Endothelial cell of umbilical vein (primary cell): ENCODE data around the gene PPP1R26. TPM values are rescaled to one million over a fixed set of nuclear protein-coding genes. Genes with fewer than 3 reads are reported as not detected.

Experiments used
- BruUV-seq: library from RNA; stranded (reverse); fragments of 400-500 nt; replicated peaks from 2 replicates; lab custom pipeline; 2021; lab: Mats Ljungman, UMichigan
- CTCF ChIA-PET: fragments of 300-600, 350-600 bp; sonication (Branson Sonifier 250); formaldehyde crosslinking; loops from one replicate; lab custom pipeline; 2021; ENCODE audit warnings: antibody characterized with exemption, inconsistent platforms; lab: Charles Lee
- POLR2A ChIA-PET: fragments of 300-600, 350-600 bp; sonication (Branson Sonifier 250); formaldehyde crosslinking; loops from one replicate; lab custom pipeline; 2021; ENCODE audit warnings: antibody characterized with exemption, inconsistent platforms; lab: Charles Lee
- DNase-seq: peaks from one replicate; pipeline ENCODE4 v3.0.0-alpha.2; 2011; ENCODE audit warnings: low read depth, low spot score
- FAIRE-seq: peaks from 2 replicates; lab custom pipeline; 2011; peaks lifted over from hg19 to GRCh38; lab: Jason Lieb, UNC
- H2AFZ ChIP-seq: 2 replicates; pipeline ENCODE4 v1.6.0; 2012; ENCODE audit warnings: low read depth, low read length, control low read depth, inconsistent platforms
- H3K27ac ChIP-seq: 2 replicates; pipeline ENCODE4 v1.5.1; 2011; ENCODE audit warnings: low read depth, mild to moderate bottlenecking, control low read depth, low read length, moderate library complexity; ENCODE audit not compliant: insufficient read depth
- H3K27me3 ChIP-seq, 2 experiments: 2 replicates each; pipeline versions ENCODE4 v1.6.0 to v1.6.1; 2011; ENCODE audit warnings: low read length in 2 of 2, mixed read lengths in 1 of 2; ENCODE audit not compliant: control insufficient read depth in 2 of 2, insufficient read depth in 2 of 2
- H3K36me3 ChIP-seq, 2 experiments: 2 replicates in 1 of 2; 3 replicates in 1 of 2; pipeline ENCODE4 v1.5.1; 2011; ENCODE audit warnings: low read length in 2 of 2, mild to moderate bottlenecking in 1 of 2, moderate library complexity in 1 of 2; ENCODE audit not compliant: control insufficient read depth in 2 of 2, insufficient read depth in 2 of 2; ENCODE audit errors: extremely low read depth in 1 of 2
- H3K4me1 ChIP-seq: 3 replicates; pipeline ENCODE4 v1.5.1; 2011; ENCODE audit warnings: mild to moderate bottlenecking, low read length; ENCODE audit not compliant: control insufficient read depth, insufficient read depth; ENCODE audit errors: extremely low read depth
- H3K4me2 ChIP-seq: 2 replicates; pipeline ENCODE4 v1.6.1; 2011; ENCODE audit warnings: low read length, control low read depth, mixed read lengths; ENCODE audit not compliant: insufficient read depth
- H3K4me3 ChIP-seq, 3 experiments: fragments of 200-600 bp in 1 of 3; sonication (generic), shearing (Covaris generic) in 1 of 3; replicated peaks in 1 of 3; 2 replicates each; pipeline ENCODE4 v1.5.1; 2011 to 2016; ENCODE audit warnings: control low read depth in 3 of 3, low read length in 3 of 3, mild to moderate bottlenecking in 2 of 3, inconsistent platforms in 1 of 3, low read depth in 1 of 3, moderate library complexity in 1 of 3; ENCODE audit not compliant: insufficient read depth in 1 of 3
- H3K79me2 ChIP-seq: 2 replicates; pipeline ENCODE4 v1.6.0; 2012; ENCODE audit warnings: low read length, inconsistent platforms; ENCODE audit not compliant: control insufficient read depth, insufficient read depth
- H3K9ac ChIP-seq: replicated peaks from 2 replicates; pipeline ENCODE3; 2011; ENCODE audit warnings: low read length, control low read depth; ENCODE audit not compliant: insufficient read depth; ENCODE audit errors: extremely low read depth
- H3K9me1 ChIP-seq: replicated peaks from 3 replicates; pipeline ENCODE4 v1.6.0; 2011; ENCODE audit warnings: mild to moderate bottlenecking, low read length; ENCODE audit not compliant: control insufficient read depth, insufficient read depth; ENCODE audit errors: extremely low read depth
- H3K9me3 ChIP-seq: replicated peaks from 2 replicates; pipeline ENCODE4 v1.5.1; 2012; ENCODE audit warnings: low read length, inconsistent platforms; ENCODE audit not compliant: control insufficient read depth, insufficient read depth
- H4K20me1 ChIP-seq: replicated peaks from 2 replicates; pipeline ENCODE3; 2011; ENCODE audit warnings: mild to moderate bottlenecking, low read length; ENCODE audit not compliant: control insufficient read depth, insufficient read depth; ENCODE audit errors: extremely low read depth
- CTCF ChIP-seq, 2 donors: IDR thresholded peaks; 1 replicate in 1 of 2; 2 replicates in 1 of 2; pipeline ENCODE4 v1.5.1; 2011; ENCODE audit warnings: low read length in 2 of 2, mild to moderate bottlenecking in 2 of 2, moderate library complexity in 2 of 2, control low read depth in 1 of 2, inconsistent platforms in 1 of 2, low read depth in 1 of 2; ENCODE audit not compliant: insufficient read depth in 1 of 2; ENCODE audit errors: extremely low read depth in 1 of 2
- EZH2 ChIP-seq: IDR thresholded peaks from 2 replicates; pipeline ENCODE4 v1.6.1; 2012; ENCODE audit warnings: borderline replicate concordance, low read depth, mild to moderate bottlenecking, moderate library complexity, low read length, inconsistent platforms; ENCODE audit not compliant: severe bottlenecking
- FOS ChIP-seq: IDR thresholded peaks from 2 replicates; pipeline ENCODE4 v1.6.1; 2011; ENCODE audit warnings: mild to moderate bottlenecking, low read length, moderate library complexity, borderline replicate concordance; ENCODE audit not compliant: insufficient read depth
- GATA2 ChIP-seq: IDR thresholded peaks from 2 replicates; pipeline ENCODE4 v1.7.0; 2011; ENCODE audit warnings: low read depth, mild to moderate bottlenecking, moderate library complexity, mixed read lengths, low read length; ENCODE audit not compliant: insufficient read length, insufficient read depth
- JUN ChIP-seq: IDR thresholded peaks from 2 replicates; pipeline ENCODE4 v1.6.1; 2011; ENCODE audit warnings: borderline replicate concordance, low read depth; ENCODE audit not compliant: insufficient read length, insufficient read depth
- MAX ChIP-seq: IDR thresholded peaks from 2 replicates; pipeline ENCODE4 v1.6.1; 2011; ENCODE audit not compliant: insufficient read depth, insufficient read length
- MYC ChIP-seq: IDR thresholded peaks from one replicate; pipeline ENCODE4 v1.6.1; 2011; ENCODE audit warnings: mild to moderate bottlenecking, low read depth, low read length
- POLR2A ChIP-seq: IDR thresholded peaks from 2 replicates; pipeline ENCODE4 v1.6.1; 2012; ENCODE audit warnings: low read depth, mild to moderate bottlenecking, control low read depth, low read length
- POLR2AphosphoS5 ChIP-seq: IDR thresholded peaks from 2 replicates; pipeline ENCODE4 v1.6.1; 2012; ENCODE audit warnings: low read depth, mild to moderate bottlenecking, control low read depth, low read length, moderate library complexity; ENCODE audit not compliant: insufficient read depth
- dilution Hi-C: fragments of 300-500 bp; cut with MboI; formaldehyde crosslinking; loops from one replicate; pipeline ENCODE4 v1.15.0; 2019; ENCODE audit warnings: low sequenced_read_pairs; ENCODE audit not compliant: extremely low pct_ligation_motif_present
- intact Hi-C: fragments of 100-400 bp; cut with micrococcal nuclease; formaldehyde crosslinking; loops from one replicate; pipeline ENCODE4 v1.10.0; 2022
- polyA plus RNA-seq, 4 experiments: library from polyadenylated mRNA; depleted of rRNA in 3 of 4; stranded (reverse) in 3 of 4; unstranded in 1 of 4; fragments of >200 nt; gene quantifications; 2 replicates each; pipeline versions ENCODE4 v1.2.1 to v1.2.3, GENCODE V29; 2011 to 2012; ENCODE audit warnings: missing spikeins in 1 of 4
- total RNA-seq: library from RNA; stranded (reverse); gene quantifications from 2 replicates; pipeline ENCODE4 v1.2.3, GENCODE V29; 2021

Gene PPP1R26
- total and polyA plus RNA-seq, 2 donors (not counting 3 experiments of a cell fraction or from before 2014, with no cell fraction given): 5.9 to 16.9 TPM

GRCh38 chr9:135443797-135444425 is 35.7 kb upstream of the PPP1R26 start:
- H3K36me3 ChIP-seq: no peaks in the 10 kb centered on the region
- H3K4me2 ChIP-seq: no peak overlapping the region
- no peaks in the 10 kb centered on the region for H3K9me3 ChIP-seq
- dilution Hi-C loops: no loop called here
- intact Hi-C loops: no loop called here
- H3K79me2 ChIP-seq: no peaks in the 10 kb centered on the region
- FAIRE-seq: no peak
- no TSS peak for BruUV-seq
- no peak for DNase-seq
- H3K9me1 ChIP-seq: no peaks in the 10 kb centered on the region
- POLR2A ChIA-PET: no interaction called here
- CTCF ChIA-PET: no interaction called here
- no peak for TF ChIP-seq GATA2
- H2AFZ ChIP-seq: no peak overlapping the region
- no peaks in the 10 kb centered on the region for H4K20me1 ChIP-seq
- H3K4me3 ChIP-seq: no peak overlapping the region
- no peak overlapping the region for H3K9ac ChIP-seq
- H3K27me3 ChIP-seq: no peaks in the 10 kb centered on the region
- no peak overlapping the region for H3K27ac ChIP-seq
- H3K4me1 ChIP-seq: no peaks in the 10 kb centered on the region

GRCh38 chr9:135447126-135447525 is 32.5 kb upstream of the PPP1R26 start:
- no peaks in the 10 kb centered on the region for H3K9me3 ChIP-seq
- no peaks in the 10 kb centered on the region for H3K27me3 ChIP-seq
- H3K79me2 ChIP-seq: no peaks in the 10 kb centered on the region
- dilution Hi-C loops (no loop called here), intact Hi-C loops (no loop called here)
- no peak overlapping the region for H3K4me2 ChIP-seq
- no peak overlapping the region for H3K27ac ChIP-seq
- BruUV-seq: no TSS peak
- H3K9ac ChIP-seq: no peak overlapping the region
- H3K9me1 ChIP-seq: no peaks in the 10 kb centered on the region
- no peaks in the 10 kb centered on the region for H3K4me1 ChIP-seq
- no peaks in the 10 kb centered on the region for H3K36me3 ChIP-seq
- ChIA-PET POLR2A (no interaction called here), CTCF (no interaction called here)
- no peak overlapping the region for H3K4me3 ChIP-seq
- H4K20me1 ChIP-seq: no peaks in the 10 kb centered on the region
- H2AFZ ChIP-seq: no peak overlapping the region
- FAIRE-seq (no peak), DNase-seq (no peak)
- TF ChIP-seq FOS: no peak
- TF ChIP-seq CTCF (IDR thresholded peaks at IDR 0.05; ENCODE audit: extremely low read depth in 1 of 2, insufficient read depth in 1 of 2, low read depth in 1 of 2, low read length in 2 of 2): no peak
- no peak for TF ChIP-seq MYC
- TF ChIP-seq JUN: no peak
- no peak for TF ChIP-seq GATA2
- TF ChIP-seq MAX: no peak
- TF ChIP-seq POLR2A: no peak
- no peak for TF ChIP-seq POLR2AphosphoS5
- no peak for TF ChIP-seq EZH2
